Loucy (cell line): Measurements from ENCODE around the gene FKBP5.

ENCODE experiments used
- H2AFZ ChIP-seq: fragments of 200-600 bp; sonication (generic); 2 replicates; pipeline ENCODE4 v1.6.0; 2016; ENCODE audit warnings: antibody characterized with exemption, mild to moderate bottlenecking, low read length, moderate library complexity
- H3F3A ChIP-seq: fragments of 200-600 bp; 2 replicates; pipeline ENCODE4 v1.6.0; 2016; ENCODE audit warnings: antibody characterized with exemption, low read depth, mild to moderate bottlenecking
- H3K27me3 ChIP-seq: fragments of 200-600 bp; sonication (generic); 2 replicates; pipeline ENCODE4 v1.6.1; 2014; ENCODE audit warnings: low read length, mild to moderate bottlenecking; ENCODE audit not compliant: insufficient read depth, poor library complexity, severe bottlenecking
- H3K36me3 ChIP-seq: fragments of 200-600 bp; sonication (generic); 2 replicates; pipeline ENCODE4 v1.6.1; 2016; ENCODE audit warnings: low read length; ENCODE audit not compliant: insufficient read depth
- H3K4me1 ChIP-seq: fragments of 200-600 bp; sonication (generic); 2 replicates; pipeline ENCODE4 v1.5.1; 2014; ENCODE audit warnings: low read length, mild to moderate bottlenecking; ENCODE audit not compliant: insufficient read depth, poor library complexity, severe bottlenecking
- H3K4me2 ChIP-seq: fragments of 200-600 bp; sonication (generic); 2 replicates; pipeline ENCODE4 v1.6.0; 2014; ENCODE audit warnings: antibody characterized with exemption, low read length, low read depth, mild to moderate bottlenecking; ENCODE audit not compliant: poor library complexity, severe bottlenecking
- H3K4me3 ChIP-seq: fragments of 200-600 bp; sonication (generic); 2 replicates; pipeline ENCODE4 v1.5.1; 2014; ENCODE audit warnings: low read length, mild to moderate bottlenecking, mixed read lengths; ENCODE audit not compliant: poor library complexity, severe bottlenecking
- H3K79me2 ChIP-seq: fragments of 200-600 bp; sonication (generic); 2 replicates; pipeline ENCODE4 v1.6.1; 2014; ENCODE audit warnings: low read length; ENCODE audit not compliant: insufficient read depth
- H3K9ac ChIP-seq: fragments of 200-600 bp; sonication (generic); 2 replicates; pipeline ENCODE4 v1.6.0; 2014; ENCODE audit warnings: mild to moderate bottlenecking, low read depth, low read length, moderate library complexity; ENCODE audit not compliant: poor library complexity, severe bottlenecking
- H3K9me2 ChIP-seq: fragments of 200-600 bp; sonication (generic); replicated peaks from 2 replicates; pipeline ENCODE4 v1.6.1; 2016; ENCODE audit warnings: low read depth, low read length, mixed read lengths
- H3K9me3 ChIP-seq: fragments of 200-600 bp; sonication (generic); 2 replicates; pipeline ENCODE4 v1.6.1; 2014; ENCODE audit warnings: mild to moderate bottlenecking, antibody characterized with exemption, low read length, low read depth; ENCODE audit not compliant: insufficient read depth
- H4K20me1 ChIP-seq: fragments of 200-600 bp; sonication (generic); 2 replicates; pipeline ENCODE4 v1.6.0; 2014; ENCODE audit warnings: antibody characterized with exemption, low read length, mild to moderate bottlenecking; ENCODE audit not compliant: insufficient read depth, poor library complexity, severe bottlenecking
- EZH2phosphoT487 ChIP-seq: fragments of 200-600 bp; IDR thresholded peaks from 2 replicates; pipeline ENCODE4 v1.6.1; 2018; ENCODE audit warnings: antibody characterized with exemption, mild to moderate bottlenecking, moderate library complexity, borderline replicate concordance
- TF ChIP-seq, protein P1 (sequence below): fragments of 200-600 bp; sonication (generic); conservative IDR thresholded peaks from 2 replicates; pipeline ENCODE4 v1.5.1; 2014; ENCODE audit warnings: mild to moderate bottlenecking, antibody characterized with exemption, low read length

FKBP5 gene

DNA sequence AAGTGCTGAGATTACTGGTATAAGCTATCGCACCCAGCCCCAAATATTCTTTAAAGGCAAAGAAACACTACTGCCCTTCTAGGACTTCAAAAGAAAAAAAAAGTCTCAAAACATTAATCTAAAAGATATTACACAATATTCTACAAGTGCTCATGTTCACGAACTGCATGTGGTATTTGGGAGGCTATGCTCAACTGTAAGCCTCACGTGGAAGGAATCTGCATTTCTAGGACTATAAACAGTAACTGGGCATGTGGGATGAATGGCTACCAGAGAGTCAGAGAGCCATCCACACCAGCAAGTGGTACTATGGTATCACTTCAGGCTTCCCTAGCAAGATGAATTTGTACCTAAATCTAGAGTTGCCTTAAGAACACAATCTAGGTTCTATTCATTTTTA is 50.0 kb downstream of the FKBP5 start:
- H3K9me3 ChIP-seq: no peaks in the 10 kb centered on the region
- no peak overlapping the region for H3K9ac ChIP-seq
- H2AFZ ChIP-seq: no peak overlapping the region
- no peaks in the 10 kb centered on the region for H3F3A ChIP-seq
- H3K36me3 ChIP-seq: peaks cover 89% of the 10 kb centered on the region
- H3K4me3 ChIP-seq: no peak overlapping the region
- no peak for TF ChIP-seq EZH2phosphoT487
- TF ChIP-seq, protein P1, sequence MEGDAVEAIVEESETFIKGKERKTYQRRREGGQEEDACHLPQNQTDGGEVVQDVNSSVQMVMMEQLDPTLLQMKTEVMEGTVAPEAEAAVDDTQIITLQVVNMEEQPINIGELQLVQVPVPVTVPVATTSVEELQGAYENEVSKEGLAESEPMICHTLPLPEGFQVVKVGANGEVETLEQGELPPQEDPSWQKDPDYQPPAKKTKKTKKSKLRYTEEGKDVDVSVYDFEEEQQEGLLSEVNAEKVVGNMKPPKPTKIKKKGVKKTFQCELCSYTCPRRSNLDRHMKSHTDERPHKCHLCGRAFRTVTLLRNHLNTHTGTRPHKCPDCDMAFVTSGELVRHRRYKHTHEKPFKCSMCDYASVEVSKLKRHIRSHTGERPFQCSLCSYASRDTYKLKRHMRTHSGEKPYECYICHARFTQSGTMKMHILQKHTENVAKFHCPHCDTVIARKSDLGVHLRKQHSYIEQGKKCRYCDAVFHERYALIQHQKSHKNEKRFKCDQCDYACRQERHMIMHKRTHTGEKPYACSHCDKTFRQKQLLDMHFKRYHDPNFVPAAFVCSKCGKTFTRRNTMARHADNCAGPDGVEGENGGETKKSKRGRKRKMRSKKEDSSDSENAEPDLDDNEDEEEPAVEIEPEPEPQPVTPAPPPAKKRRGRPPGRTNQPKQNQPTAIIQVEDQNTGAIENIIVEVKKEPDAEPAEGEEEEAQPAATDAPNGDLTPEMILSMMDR: no peak
- peaks cover 19% of the 10 kb centered on the region for H4K20me1 ChIP-seq
- peaks cover 19% of the 10 kb centered on the region for H3K79me2 ChIP-seq
- no peaks in the 10 kb centered on the region for H3K4me1 ChIP-seq
- no peaks in the 10 kb centered on the region for H3K27me3 ChIP-seq
- H3K9me2 ChIP-seq: no peaks in the 10 kb centered on the region
- H3K4me2 ChIP-seq: no peak overlapping the region

DNA sequence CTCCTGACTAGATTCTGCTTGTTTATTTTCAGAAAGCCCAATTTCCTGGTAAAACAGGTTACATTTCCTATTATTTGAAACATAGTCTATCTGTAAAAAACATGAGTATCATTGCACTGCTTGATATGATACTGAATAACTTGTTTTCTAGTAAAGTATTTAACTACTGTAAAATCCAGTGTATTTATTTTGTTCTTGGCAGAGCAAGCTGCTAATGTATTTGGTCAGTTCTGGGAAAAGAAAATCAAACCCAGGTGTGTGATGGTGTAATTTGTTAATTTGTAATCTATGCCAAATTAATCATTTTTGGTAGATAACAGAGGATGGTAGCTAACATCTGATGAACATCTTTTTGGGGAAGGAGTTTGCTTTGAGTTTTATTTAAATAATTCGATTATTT is 50.8 kb downstream of the FKBP5 start:
- no peak for TF ChIP-seq EZH2phosphoT487
- Histone ChIP-seq H3K4me3 (no peak overlapping the region), H2AFZ (no peak overlapping the region), H4K20me1 (peaks cover 16% of the 10 kb centered on the region), H3K4me1 (no peaks in the 10 kb centered on the region), H3K9me2 (no peaks in the 10 kb centered on the region), H3K36me3 (peaks cover 89% of the 10 kb centered on the region), H3K9ac (no peak overlapping the region), H3K27me3 (no peaks in the 10 kb centered on the region), H3K9me3 (no peaks in the 10 kb centered on the region), H3F3A (no peaks in the 10 kb centered on the region), H3K4me2 (no peak overlapping the region), H3K79me2 (peaks cover 12% of the 10 kb centered on the region; the same call in 1 of the 2 replicates)

DNA sequence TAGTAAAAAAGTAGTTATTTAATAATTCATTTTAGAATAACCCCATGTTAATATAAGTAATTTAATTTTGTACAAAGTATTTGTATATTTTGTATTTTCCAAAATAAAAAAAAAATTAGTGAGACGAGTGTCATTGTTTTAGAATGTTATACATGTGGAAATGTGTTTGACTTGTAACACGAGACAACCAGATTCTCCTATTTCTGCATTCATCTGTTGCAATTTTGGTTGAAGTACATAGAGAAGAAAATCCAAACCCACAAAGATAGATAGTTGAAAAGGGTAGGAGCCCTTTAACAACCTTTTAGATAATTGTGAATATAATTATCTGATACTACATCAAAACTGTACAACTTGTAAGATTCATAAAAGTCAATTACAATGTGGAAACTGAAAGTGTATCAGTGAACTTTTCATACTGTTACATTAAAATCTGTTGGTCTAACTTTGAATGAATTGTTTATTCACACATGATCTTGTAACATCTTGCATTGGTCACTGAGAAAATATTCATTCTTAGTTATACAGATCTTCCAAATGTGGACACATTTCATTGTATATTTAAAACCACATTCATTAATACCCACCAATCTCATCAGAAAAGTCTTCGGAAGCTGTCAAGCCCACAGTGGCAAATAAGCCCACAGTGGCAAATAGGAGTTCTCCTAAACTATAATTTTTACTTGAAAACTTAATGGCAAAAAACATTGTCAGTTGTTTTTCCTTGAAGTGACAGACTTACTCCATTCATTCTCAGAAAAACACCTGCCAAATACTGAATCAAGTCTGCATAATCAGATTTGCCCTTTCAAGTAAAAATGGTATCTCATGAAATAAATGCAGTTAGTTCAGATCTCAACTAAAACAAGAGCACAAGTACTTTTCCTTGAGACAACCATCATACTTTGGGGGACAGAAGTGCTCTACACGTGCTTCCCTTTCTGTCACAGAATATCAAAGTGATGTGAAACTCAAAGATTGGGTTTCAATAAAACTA is 52.8 kb downstream of the FKBP5 start:
- peaks cover 86% of the 10 kb centered on the region for H3K36me3 ChIP-seq

More for the DNA sequence above, 52.8 kb downstream of the FKBP5 start:
- H3K9me2 ChIP-seq: no peaks in the 10 kb centered on the region
- no peak overlapping the region for H3K9ac ChIP-seq
- TF ChIP-seq, protein P1: no peak
- no peak for TF ChIP-seq EZH2phosphoT487
- H2AFZ ChIP-seq: no peak overlapping the region
- no peaks in the 10 kb centered on the region for H3K27me3 ChIP-seq
- H3K79me2 ChIP-seq: peaks cover 10% of the 10 kb centered on the region; the same call in 1 of the 2 replicates
- H4K20me1 ChIP-seq: peaks cover 12% of the 10 kb centered on the region
- no peaks in the 10 kb centered on the region for H3K4me1 ChIP-seq
- H3F3A ChIP-seq: no peaks in the 10 kb centered on the region
- no peak overlapping the region for H3K4me3 ChIP-seq
- H3K4me2 ChIP-seq: no peak overlapping the region
- H3K9me3 ChIP-seq: no peaks in the 10 kb centered on the region
